GM21786 (cell line): ENCODE results near the gene ADAM29.
"Not testable (repeated sequence)": the region's sequence is repeated elsewhere in the genome, so short reads cannot be mapped to it uniquely, and the experiment has no call there.

Source experiments
- ATAC-seq: cut with Tn5 transposase; IDR thresholded peaks from one replicate; pipeline ENCODE4 v1.9.1; 2021; ENCODE audit not compliant: unreplicated experiment

Gene ADAM29

GRCh38 chr4:174918058-174918457 is at the start of gene ADAM29:
TSS of gene ADAM29 (plus strand) at chr4:174918358. CDS start at chr4:174975526, 57,168 bp downstream.
- ATAC-seq: no peak

GRCh38 chr4:174869339-174869738 is 48.8 kb upstream of the ADAM29 start:
- ATAC-seq: no peak

- ATAC-seq: no peak
These were observed 47.8 kb upstream of the ADAM29 start for GRCh38 chr4:174870311-174870710.

DNA sequence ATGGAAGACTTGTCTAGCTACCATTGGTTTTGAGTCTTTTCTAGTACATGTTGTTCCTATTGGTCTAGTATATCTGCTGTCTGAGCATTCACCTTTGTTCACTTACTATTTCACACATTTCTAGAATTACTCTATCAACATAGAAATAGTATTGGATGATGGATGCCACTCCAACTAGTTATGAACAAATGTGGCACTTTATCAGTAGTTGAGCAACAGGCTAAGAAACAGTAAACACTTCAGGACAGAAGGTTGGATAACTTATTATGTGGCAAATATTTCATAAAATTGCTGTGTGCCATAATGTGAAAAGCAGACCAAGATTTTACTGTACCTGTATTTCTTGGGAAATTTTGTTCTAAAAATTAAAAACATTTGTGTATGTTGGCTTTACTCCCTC is 46.8 kb upstream of the ADAM29 start:
- ATAC-seq: no peak

DNA sequence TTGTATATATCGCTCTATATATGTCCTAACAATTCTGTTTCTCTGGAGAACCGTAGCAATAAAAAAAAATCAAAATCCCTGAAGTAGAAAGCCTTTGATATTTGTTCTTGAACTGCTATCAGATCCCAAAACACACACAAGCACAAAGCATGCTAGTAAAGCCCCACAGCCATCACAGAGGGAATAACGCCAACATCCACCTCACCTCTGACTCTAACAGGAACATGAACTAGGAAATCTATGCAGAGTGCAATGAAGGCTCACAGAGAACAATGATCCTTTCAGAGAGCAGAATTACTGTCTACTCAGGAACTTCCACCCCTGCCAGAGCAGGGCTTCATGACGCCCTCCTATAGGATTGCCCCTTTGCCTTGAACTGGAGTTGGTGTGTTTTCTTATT is 45.0 kb upstream of the ADAM29 start:
- ATAC-seq: not testable (repeated sequence)

- ATAC-seq: peak; percentile 74
These were observed 44.2 kb upstream of the ADAM29 start for GRCh38 chr4:174873931-174874330.

- ATAC-seq: no peak
These were observed 43.3 kb upstream of the ADAM29 start for GRCh38 chr4:174874898-174875297.

- ATAC-seq: no peak
These were observed 38.2 kb upstream of the ADAM29 start for GRCh38 chr4:174880001-174880400.

DNA sequence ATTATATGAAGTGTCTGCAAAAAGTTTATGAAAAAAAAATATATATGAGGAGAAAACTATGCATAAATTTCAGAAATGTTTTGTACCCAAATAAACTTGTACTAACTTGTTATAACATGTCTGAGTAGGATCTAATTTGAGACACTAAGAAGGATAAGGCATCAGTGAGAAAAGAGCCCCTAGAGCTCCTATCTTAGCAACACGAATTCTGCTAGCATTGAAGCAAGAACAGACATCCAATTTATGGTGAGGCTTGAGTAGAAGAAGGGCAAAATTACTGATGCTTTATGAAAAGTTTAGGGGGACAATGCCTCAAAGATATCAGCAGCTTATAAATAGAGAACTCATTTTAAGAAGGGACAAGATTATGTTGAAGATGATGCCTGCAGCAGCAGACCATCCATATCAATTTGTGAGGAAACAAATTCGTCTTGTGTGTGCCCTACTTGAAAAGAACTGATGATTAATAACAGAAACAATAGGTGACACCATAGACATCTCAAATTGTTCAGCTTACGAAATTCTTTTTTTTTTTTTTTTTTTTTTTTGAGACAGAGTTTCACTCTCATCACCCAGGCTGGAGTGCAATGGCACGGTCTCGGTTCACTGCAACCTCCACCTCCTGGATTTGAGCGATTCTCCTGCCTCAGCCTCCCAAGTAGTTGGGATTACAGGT is 35.7 kb upstream of the ADAM29 start:
- no peak for ATAC-seq

DNA sequence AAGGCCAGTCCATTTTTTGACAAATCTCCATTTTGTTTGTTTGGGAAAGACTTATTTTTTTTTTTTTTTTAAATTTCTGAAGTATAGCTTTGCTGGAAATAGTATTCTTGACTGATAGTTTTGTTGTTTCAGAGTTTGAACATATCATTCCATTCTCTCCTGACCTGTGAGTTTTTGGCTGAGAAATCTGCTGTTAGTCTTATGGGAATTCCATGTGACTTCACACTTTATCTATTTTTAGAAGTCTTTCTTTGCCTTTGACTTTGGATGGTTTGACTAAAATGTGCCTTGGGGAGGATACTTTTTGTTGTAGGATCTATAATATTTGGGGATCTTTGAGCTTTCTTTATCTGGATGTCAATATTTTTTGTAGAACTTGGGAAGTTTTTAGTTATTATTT is 10.7 kb upstream of the ADAM29 start:
- ATAC-seq: no peak

- peak; percentile 43 for ATAC-seq
These were observed 7.9 kb upstream of the ADAM29 start for GRCh38 chr4:174910271-174910670.

DNA sequence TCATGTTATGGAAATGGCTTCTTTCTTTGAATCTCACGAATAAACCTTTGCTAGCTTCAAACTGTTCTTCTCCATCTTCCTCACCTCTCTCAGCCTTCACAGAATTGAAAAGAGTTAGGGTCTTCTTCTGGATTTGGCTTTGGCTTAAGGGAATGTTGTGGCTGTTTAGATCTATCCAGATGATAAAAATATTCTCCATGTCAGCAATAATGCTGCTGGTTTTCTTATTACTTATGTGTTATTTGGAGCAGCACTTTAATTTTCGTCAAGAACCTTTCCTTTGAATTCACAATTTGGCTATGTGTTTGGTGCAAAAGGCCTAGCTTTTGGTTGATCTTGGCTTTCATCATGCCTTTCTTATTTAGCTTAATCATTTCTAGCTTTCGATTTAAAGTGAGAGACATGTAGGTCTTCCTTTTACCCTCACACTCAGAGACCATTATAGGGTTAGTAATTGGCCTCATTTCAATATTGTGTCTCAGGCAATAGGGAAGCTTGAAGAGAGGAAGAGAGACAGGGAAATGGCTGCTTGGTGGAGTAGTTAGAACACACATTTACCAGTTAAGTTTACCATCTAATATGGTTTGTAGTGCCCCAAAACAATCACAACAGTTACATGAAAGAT is 5.1 kb upstream of the ADAM29 start:
- ATAC-seq: no peak

DNA sequence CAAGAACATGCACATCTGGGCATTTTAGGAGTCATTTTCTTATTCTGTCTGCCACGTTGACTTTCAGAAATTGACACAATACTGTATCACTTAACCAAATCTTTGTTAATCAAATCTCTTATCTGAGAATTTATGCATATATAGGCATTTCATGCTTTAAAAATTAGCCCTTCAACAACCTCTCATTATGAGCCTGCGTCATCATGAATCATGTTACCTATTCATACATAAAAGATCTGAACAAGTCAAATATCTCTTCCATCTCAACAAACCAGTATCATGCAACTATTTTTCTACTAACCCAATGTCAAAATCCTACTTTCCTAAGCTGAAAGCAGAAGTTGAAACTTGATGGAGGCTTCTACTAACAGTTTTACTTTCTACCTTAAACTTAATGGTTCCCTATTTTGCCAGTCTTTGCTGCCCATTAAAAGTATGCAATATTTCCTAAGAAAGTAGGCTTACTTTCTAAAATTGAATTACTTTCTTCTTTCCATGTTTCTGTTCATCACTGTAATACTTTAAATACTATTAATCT is 1.8 kb downstream of the ADAM29 start:
- ATAC-seq: no peak

DNA sequence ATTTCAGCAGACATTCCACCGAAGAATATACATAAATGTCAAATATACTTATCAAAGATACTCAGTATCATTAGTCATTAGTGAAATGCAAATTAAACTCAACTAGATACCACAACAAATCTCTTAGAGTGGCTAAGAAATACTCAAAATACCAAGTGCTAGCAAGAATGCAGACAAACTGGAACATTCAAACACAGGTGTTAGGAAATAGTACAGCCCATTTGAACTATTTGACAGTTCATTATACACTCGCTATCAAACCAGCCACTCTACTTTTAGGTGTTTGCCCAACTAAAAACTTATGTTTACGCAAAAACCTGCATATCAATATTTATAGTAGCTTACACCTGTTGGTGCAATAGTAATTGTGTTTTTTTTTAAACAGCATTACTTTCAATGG is 8.8 kb downstream of the ADAM29 start:
- no peak for ATAC-seq

DNA sequence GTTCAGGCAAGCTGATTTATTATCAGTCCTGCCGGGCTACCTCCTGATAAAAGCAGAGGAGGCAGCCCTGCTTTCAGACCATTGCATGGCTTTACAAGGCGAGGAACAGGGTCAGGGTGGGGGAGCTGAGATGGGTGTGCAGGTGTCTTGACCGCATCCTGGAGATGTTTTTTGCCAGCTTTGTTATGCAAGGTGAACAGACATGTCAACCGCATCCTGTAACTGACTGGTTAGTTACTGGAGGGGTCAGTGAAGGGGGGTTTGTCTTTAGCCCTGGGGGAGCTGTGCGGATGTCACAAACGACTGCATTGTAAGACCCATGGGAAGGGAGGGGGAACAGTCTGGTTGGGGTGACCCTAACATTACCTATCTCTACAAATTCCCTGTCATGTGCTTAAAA is 10.0 kb downstream of the ADAM29 start:
- peak; percentile 72 for ATAC-seq

GRCh38 chr4:174928575-174929253 is 10.6 kb downstream of the ADAM29 start:
- ATAC-seq: peak; percentile 34

- ATAC-seq: no peak
These were observed 11.2 kb downstream of the ADAM29 start for GRCh38 chr4:174929346-174929745.

DNA sequence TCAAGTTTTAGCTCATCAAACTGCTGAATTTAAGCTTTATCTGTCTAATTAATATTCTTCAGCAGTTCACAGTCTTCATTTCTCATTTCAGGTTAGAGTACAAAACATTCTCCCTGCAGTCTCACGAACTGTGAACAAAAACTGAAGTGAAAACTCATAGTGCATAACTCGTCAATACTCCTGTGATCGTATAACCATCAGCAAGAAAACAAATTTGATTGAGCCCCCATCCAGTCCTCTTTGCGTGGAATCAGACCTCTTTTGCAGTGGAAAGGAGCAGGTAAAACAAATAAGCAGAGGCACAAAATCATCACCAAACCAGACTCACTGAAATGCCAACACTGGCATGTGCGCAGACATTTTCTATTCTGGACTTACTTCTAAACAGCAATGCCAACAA is 12.7 kb downstream of the ADAM29 start:
- ATAC-seq: no peak

GRCh38 chr4:174933083-174933482 is 14.9 kb downstream of the ADAM29 start:
- ATAC-seq: peak; percentile 32

DNA sequence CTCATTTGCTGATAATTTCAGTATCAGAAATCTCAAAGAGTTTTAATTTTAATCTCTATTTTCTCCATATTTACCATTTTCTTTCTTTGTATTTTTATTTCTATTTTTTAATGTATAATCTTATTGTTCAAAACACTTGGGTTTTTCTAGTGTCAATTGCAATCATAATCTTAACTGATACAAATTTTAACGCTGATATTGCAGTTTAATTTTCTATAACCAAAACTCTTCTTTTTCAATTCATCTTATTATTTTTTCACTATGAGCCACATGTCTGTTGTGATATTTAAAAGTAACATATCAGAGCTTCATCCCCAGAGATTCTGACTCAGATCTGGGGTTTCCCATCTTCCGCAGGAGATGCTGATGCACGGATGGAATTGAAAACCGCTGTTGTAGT is 16.2 kb downstream of the ADAM29 start:
- no peak for ATAC-seq

DNA sequence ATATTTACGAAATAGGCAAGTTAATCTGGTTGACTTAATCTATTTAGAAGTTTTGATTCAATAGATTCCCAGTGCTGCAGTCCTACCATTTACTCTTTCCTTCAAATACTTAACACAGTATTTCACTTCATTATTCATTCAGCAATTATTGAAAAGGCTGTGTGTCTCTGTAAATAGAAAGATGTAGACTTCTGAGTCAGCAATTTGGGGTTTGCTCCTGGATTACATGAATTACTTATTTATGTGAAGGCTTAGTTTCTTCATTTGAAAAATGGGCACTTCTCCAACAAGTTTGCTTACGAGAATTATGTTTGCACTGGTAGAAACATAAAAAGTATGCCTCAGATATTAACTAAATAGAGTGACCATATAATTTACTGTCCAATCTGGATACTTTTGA is 17.4 kb downstream of the ADAM29 start:
- ATAC-seq: no peak

- ATAC-seq: no peak
These were observed 21.8 kb downstream of the ADAM29 start for GRCh38 chr4:174940002-174940401.
